Fibroblast of skin of abdomen (primary cell): ENCODE data around the gene RAP1GAP2. TPM values are rescaled to one million over a fixed set of nuclear protein-coding genes. Genes with fewer than 3 reads are reported as not detected.
"Not testable (repeated sequence)": the region's sequence is repeated elsewhere in the genome, so short reads cannot be mapped to it uniquely, and the experiment has no call there.

Experiments
- DNase-seq: peaks from one replicate; pipeline ENCODE4 v3.0.0-alpha.2; 2013
- polyA plus RNA-seq, 2 experiments: library from polyadenylated mRNA; unstranded; fragments of 120-200 nt; gene quantifications; one replicate each; pipeline ENCODE4 v1.2.1, GENCODE V29; 2013; ENCODE audit not compliant: insufficient read length in 2 of 2

The RAP1GAP2 gene
- 0.91 TPM for polyA plus RNA-seq (2013, experiment 1 of 2; ENCODE audit: insufficient read length)
- 0.73 TPM for polyA plus RNA-seq (2013, experiment 2 of 2; ENCODE audit: insufficient read length)

- no peak for DNase-seq
Measured at GRCh38 chr17:2796164-2797125, at the start of gene RAP1GAP2. RAP1GAP2 (plus strand) TSS chr17:2796438; CDS start chr17:2796528, 90 bp downstream.

- DNase-seq = no peak
Measured at GRCh38 chr17:2749058-2749783, 47.0 kb upstream of the RAP1GAP2 start, which contains the start of gene CCDC92B. CCDC92B (minus strand) TSS chr17:2749652; CDS start chr17:2735145, 14,507 bp downstream.

- DNase-seq = peak; percentile 55
Measured at GRCh38 chr17:2749784-2750181, 46.5 kb upstream of the RAP1GAP2 start.

- no peak for DNase-seq
Measured at GRCh38 chr17:2750721-2751120, 45.5 kb upstream of the RAP1GAP2 start.

GRCh38 chr17:2751491-2751890 lies 44.7 kb upstream of the RAP1GAP2 start:
- DNase-seq = no peak

- no peak for DNase-seq
Measured at GRCh38 chr17:2755891-2756724, 40.1 kb upstream of the RAP1GAP2 start.

- no peak for DNase-seq
Measured at GRCh38 chr17:2758870-2759269, 37.4 kb upstream of the RAP1GAP2 start.

GRCh38 chr17:2770129-2770528 lies 26.1 kb upstream of the RAP1GAP2 start:
- DNase-seq = no peak

GRCh38 chr17:2775206-2775605 lies 21.0 kb upstream of the RAP1GAP2 start:
- no peak for DNase-seq

GRCh38 chr17:2776589-2777241 lies 19.5 kb upstream of the RAP1GAP2 start:
- DNase-seq = no peak

- DNase-seq = no peak
Measured at GRCh38 chr17:2777242-2777867, 18.9 kb upstream of the RAP1GAP2 start.

GRCh38 chr17:2778489-2778888 lies 17.7 kb upstream of the RAP1GAP2 start:
- no peak for DNase-seq

GRCh38 chr17:2779545-2779944 lies 16.7 kb upstream of the RAP1GAP2 start:
- no peak for DNase-seq

GRCh38 chr17:2780256-2780655 lies 16.0 kb upstream of the RAP1GAP2 start:
- DNase-seq = no peak

- no peak for DNase-seq
Measured at GRCh38 chr17:2780931-2781454, 15.2 kb upstream of the RAP1GAP2 start.

- not testable (repeated sequence) for DNase-seq
Measured at GRCh38 chr17:2781598-2781997, 14.6 kb upstream of the RAP1GAP2 start.

- peak; percentile 25 for DNase-seq
Measured at GRCh38 chr17:2782055-2782454, 14.2 kb upstream of the RAP1GAP2 start.

- no peak for DNase-seq
Measured at GRCh38 chr17:2783310-2784030, 12.8 kb upstream of the RAP1GAP2 start.

GRCh38 chr17:2784864-2785263 lies 11.4 kb upstream of the RAP1GAP2 start:
- no peak for DNase-seq

- not testable (repeated sequence) for DNase-seq
Measured at GRCh38 chr17:2785376-2785775, 10.9 kb upstream of the RAP1GAP2 start.
